A549 (cell line): Measurements from ENCODE around the gene NYAP1. TPM values are rescaled to one million over a fixed set of nuclear protein-coding genes. Genes with fewer than 3 reads are reported as not detected.
A peak's percentile ranks its signal among the peaks of the same experiment; 100 is the strongest.

Experiments
- ATAC-seq, 2 experiments: fragments of 200-7000 bp in 1 of 2; fragments of >200 bp in 1 of 2; cut with Nextera tagmentation in 1 of 2; cut with Tn5 transposase in 1 of 2; 3 replicates each; pipeline versions ENCODE4 v1.8.0 to v1.9.1; 2018 to 2020; ENCODE audit warnings: mild to moderate bottlenecking in 1 of 2, moderate library complexity in 1 of 2
- CTCF ChIA-PET: fragments of 300-600 bp; sonication (Branson Sonifier 250); formaldehyde crosslinking; extraction: SDS; loops from one replicate; lab custom pipeline; 2021; ENCODE audit warnings: antibody characterized with exemption, inconsistent platforms; lab: Yijun Ruan, JAX
- POLR2A ChIA-PET: fragments of 350-600 bp; formaldehyde crosslinking; extraction: SDS; loops from one replicate; lab custom pipeline; 2021; ENCODE audit warnings: antibody characterized with exemption, inconsistent platforms; lab: Yijun Ruan, JAX
- DNase-seq, 2 experiments: peaks; one replicate each; pipeline versions ENCODE4 v3.0.0 to v3.0.0-alpha.2; 2011 to 2016; ENCODE audit warnings: low read depth in 1 of 2, low spot score in 1 of 2
- FAIRE-seq: peaks from 2 replicates; lab custom pipeline; 2011; peaks lifted over from hg19 to GRCh38; lab: Jason Lieb, UNC
- H3K27ac ChIP-seq, 2 experiments: fragments of >200 bp; sonication (Bioruptor Twin); formaldehyde crosslinking; 3 replicates each; pipeline ENCODE4 v1.5.1; 2016 to 2017
- H3K4me1 ChIP-seq: fragments of >200 bp; sonication (Bioruptor Twin); formaldehyde crosslinking; 3 replicates; pipeline ENCODE4 v1.6.1; 2016
- H3K4me2 ChIP-seq: fragments of >200 bp; sonication (Bioruptor Twin); formaldehyde crosslinking; 3 replicates; pipeline ENCODE4 v1.6.1; 2016
- H3K4me3 ChIP-seq: fragments of >200 bp; sonication (Bioruptor Twin); formaldehyde crosslinking; 3 replicates; pipeline ENCODE4 v1.5.1; 2016
- H3K9me3 ChIP-seq: fragments of >200 bp; sonication (Bioruptor Twin); formaldehyde crosslinking; 3 replicates; pipeline ENCODE4 v1.6.1; 2016
- BCL3 ChIP-seq: fragments of >200 bp; sonication (Bioruptor Twin); formaldehyde crosslinking; IDR thresholded peaks from 3 replicates; pipeline ENCODE4 v1.6.1; 2016
- BHLHE40 ChIP-seq: IDR thresholded peaks from 2 replicates; pipeline ENCODE4 v1.6.1; 2012; ENCODE audit warnings: low read depth, low read length, inconsistent platforms
- E2F6 ChIP-seq: IDR thresholded peaks from 2 replicates; pipeline ENCODE4 v1.6.1; 2012; ENCODE audit warnings: low read depth, borderline replicate concordance
- EP300 ChIP-seq, 2 experiments: fragments of >200 bp; sonication (Bioruptor Twin); formaldehyde crosslinking; IDR thresholded peaks; 2 replicates in 1 of 2; 3 replicates in 1 of 2; pipeline ENCODE4 v1.6.1; 2016 to 2017
- ESRRA ChIP-seq: fragments of 150-350 bp; IDR thresholded peaks from 2 replicates; pipeline ENCODE4 v1.6.1; 2014; ENCODE audit warnings: mild to moderate bottlenecking, low read length, borderline replicate concordance
- HES2 ChIP-seq: fragments of >200 bp; sonication (Bioruptor Twin); formaldehyde crosslinking; IDR thresholded peaks from 2 replicates; pipeline ENCODE4 v1.6.1; 2016
- HMGXB4 ChIP-seq: fragments of 250-450 bp; sonication (Bioruptor Pico); IDR thresholded peaks from 2 replicates; pipeline ENCODE4 v1.5.0; 2021; ENCODE audit warnings: mild to moderate bottlenecking, moderate library complexity, borderline replicate concordance
- HOXB13 ChIP-seq: fragments of 250-450 bp; sonication (Bioruptor Pico); IDR thresholded peaks from 2 replicates; pipeline ENCODE4 v1.5.0; 2020; ENCODE audit warnings: low read depth, mild to moderate bottlenecking, moderate library complexity
- JUN ChIP-seq, 2 experiments: fragments of >200 bp; sonication (Bioruptor Twin); formaldehyde crosslinking; IDR thresholded peaks; 2 replicates in 1 of 2; 3 replicates in 1 of 2; pipeline ENCODE4 v1.6.1; 2016 to 2017
- JUNB ChIP-seq: fragments of >200 bp; sonication (Bioruptor Twin); formaldehyde crosslinking; IDR thresholded peaks from 2 replicates; pipeline ENCODE4 v1.6.1; 2016
- KDM5A ChIP-seq: fragments of 200-600 bp; sonication (generic); IDR thresholded peaks from 2 replicates; pipeline ENCODE4 v1.6.1; 2016; ENCODE audit warnings: antibody characterized with exemption, mild to moderate bottlenecking
- MAX ChIP-seq: IDR thresholded peaks from 2 replicates; pipeline ENCODE4 v1.6.1; 2012
- MAZ ChIP-seq: fragments of 150-350 bp; IDR thresholded peaks from 2 replicates; pipeline ENCODE4 v1.6.1; 2014; ENCODE audit warnings: antibody characterized with exemption, low read depth, low read length, borderline replicate concordance
- POLR2A ChIP-seq: IDR thresholded peaks from 2 replicates; pipeline ENCODE4 v1.6.1; 2012; ENCODE audit warnings: mild to moderate bottlenecking, low read length
- RAD21 ChIP-seq, 2 experiments: fragments of >200 bp in 1 of 2; sonication (Bioruptor Twin) in 1 of 2; formaldehyde crosslinking in 1 of 2; IDR thresholded peaks in 1 of 2; conservative IDR thresholded peaks in 1 of 2; 2 replicates in 1 of 2; 3 replicates in 1 of 2; pipeline ENCODE4 v1.6.1; 2012 to 2018; ENCODE audit warnings: inconsistent platforms in 1 of 2
- TP53 ChIP-seq: fragments of 250-450 bp; sonication (Bioruptor Pico); IDR thresholded peaks from 2 replicates; pipeline ENCODE4 v1.5.0; 2021; ENCODE audit warnings: mild to moderate bottlenecking, moderate library complexity
- ZC3H11A ChIP-seq: fragments of 450-650 bp; IDR thresholded peaks from 2 replicates; pipeline ENCODE4 v1.6.1; 2014; ENCODE audit warnings: antibody characterized with exemption, mild to moderate bottlenecking
- ZFP36 ChIP-seq: fragments of 450-650 bp; IDR thresholded peaks from 2 replicates; pipeline ENCODE4 v1.6.1; 2014; ENCODE audit warnings: borderline replicate concordance; ENCODE audit not compliant: partially characterized antibody
- ZNF302 ChIP-seq: fragments of 250-450 bp; sonication (Bioruptor Pico); IDR thresholded peaks from 2 replicates; pipeline ENCODE4 v1.9.0; 2021; ENCODE audit warnings: inconsistent platforms, mild to moderate bottlenecking, moderate library complexity
- WGBS: methylation state at CpG from one replicate; pipeline ENCODE4 v1.1.6; 2017; ENCODE audit errors: missing lambda C conversion rate; 5-methylcytosine and 5-hydroxymethylcytosine counted together
- polyA plus RNA-seq, 4 experiments: library from polyadenylated mRNA; depleted of rRNA in 3 of 4; stranded (reverse); fragments of >200 nt; fragmentation: RNase III in 1 of 4; extraction: RNeasy Plus Mini Kit Qiagen cat#74134 plus additional on column Dnase treatment in 1 of 4; gene quantifications; 2 replicates in 3 of 4; 3 replicates in 1 of 4; pipeline ENCODE4 v1.2.3, GENCODE V29; 2011 to 2017

Gene NYAP1
- polyA plus RNA-seq, 2 of the 4 experiments (the other 2 are of a cell fraction): 0.47 to 3.1 TPM

- ATAC-seq (peak; percentile 70 to 85), FAIRE-seq (no peak)
- peak within 1 kb of the TSS; percentile 87 to 96 for H3K27ac ChIP-seq
These were observed 4.6 kb upstream of the NYAP1 start, which contains the start of gene TSC22D4 for GRCh38 chr7:100478958-100479660. Gene TSC22D4 (minus strand): TSS chr7:100479214. CDS start chr7:100478038, 1,176 bp downstream.

GRCh38 chr7:100481466-100481865 is 2.3 kb upstream of the NYAP1 start:
- ChIA-PET CTCF (interaction anchor here (0.6 to 8.5 kb wide), 12 partner anchors 8 to 84 kb away, joined by 3 to 127 read pairs (median 11); no protein-coding TSS in a partner anchor), POLR2A (no interaction called here)
- no peak overlapping the region for H3K4me2 ChIP-seq
- no peak for DNase-seq
- H3K4me3 ChIP-seq: no peak overlapping the region
- H3K27ac ChIP-seq: no peak overlapping the region
- H3K4me1 ChIP-seq: peaks cover 53% of the 10 kb centered on the region
- no peak for ATAC-seq
- H3K9me3 ChIP-seq: no peaks in the 10 kb centered on the region
- WGBS: 84% methylated on average over 1 of the region's 1 CpG
- no peak for FAIRE-seq
- no peak for TF ChIP-seq MAZ
- TF ChIP-seq JUNB: no peak
- TF ChIP-seq ESRRA: no peak
- TF ChIP-seq RAD21 (conservative IDR thresholded peaks at IDR 0.05 in 1 of 2, IDR thresholded peaks at IDR 0.05 in 1 of 2): no peak
- no peak for TF ChIP-seq TP53 (CRISPR knock-in tag)
- TF ChIP-seq BHLHE40: no peak
- no peak for TF ChIP-seq ZNF302 (CRISPR knock-in tag)
- no peak for TF ChIP-seq HMGXB4 (CRISPR knock-in tag)
- TF ChIP-seq, all 56 proteins: peak for 0

More at GRCh38 chr7:100478958-100479660, 4.6 kb upstream of the NYAP1 start, which contains the start of gene TSC22D4:
- 1% methylated on average over 18 of the region's 27 CpGs for WGBS
- CTCF ChIA-PET: interaction anchor here (0.5 to 8.5 kb wide), 8 partner anchors 10 to 227 kb away, joined by 3 to 127 read pairs (median 3); partner anchors contain the start of gene POP7
- TF ChIP-seq KDM5A (no peak), ZFP36 (peak; percentile 13), BCL3 (0 out of 3 replicates have a peak, but pooled peaks have one; percentile 24), JUN (IDR thresholded peaks at IDR 0.05) (peak in 1 of 2 experiments; percentile 60; a peak in 3 of 5 replicates), E2F6 (no peak), HOXB13 (CRISPR knock-in tag) (no peak), POLR2A (peak; percentile 67), EP300 (IDR thresholded peaks at IDR 0.05) (no peak), HES2 (no peak), ZC3H11A (no peak), MAX (0 out of 2 replicates have a peak, but pooled peaks have one; percentile 25), ESRRA (no peak)
- Histone ChIP-seq H3K4me2 (peak within 1 kb of the TSS; percentile 74), H3K4me3 (peak within 1 kb of the TSS; percentile 75), H3K9me3 (no peaks in the 10 kb centered on the region), H3K4me1 (peaks cover 34% of the 10 kb centered on the region)
- DNase-seq: peak; percentile 90 to 91
- POLR2A ChIA-PET: interaction anchor here (0.6 to 1.3 kb wide), 4 partner anchors 13 to 133 kb away, joined by 3 to 6 read pairs (median 3); partner anchors contain the start of genes AGFG2 and MOSPD3
